ENCODE results near the gene GEMIN2.

DNA sequence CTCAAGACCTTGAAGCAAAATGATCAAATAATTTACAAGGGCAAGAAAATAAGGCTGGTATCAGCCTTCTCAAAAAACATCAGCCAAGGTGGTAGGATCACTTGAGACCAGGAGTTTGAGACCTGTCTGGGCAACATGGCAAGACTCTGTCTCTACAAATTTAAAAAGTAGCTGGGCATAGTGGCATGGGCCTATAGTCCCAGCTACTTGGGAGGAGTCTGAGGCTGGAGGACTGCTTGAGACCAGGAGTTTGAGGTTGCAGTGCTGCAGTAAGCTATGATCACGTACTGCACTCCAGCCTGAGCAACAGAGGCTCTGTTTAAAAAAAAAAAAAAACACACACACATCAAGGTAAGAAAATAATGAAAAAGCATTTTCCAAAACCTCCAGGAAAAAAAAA lies 33.2 kb upstream of the GEMIN2 start:
- TF ChIP-seq TAF1 (IDR thresholded peaks at IDR 0.05; ENCODE audit: borderline replicate concordance, insufficient read depth, low read length) (no peak), SIN3A (IDR thresholded peaks at IDR 0.05; ENCODE audit: borderline replicate concordance, insufficient read depth, low read length) (no peak)
- TF ChIP-seq, protein P1, sequence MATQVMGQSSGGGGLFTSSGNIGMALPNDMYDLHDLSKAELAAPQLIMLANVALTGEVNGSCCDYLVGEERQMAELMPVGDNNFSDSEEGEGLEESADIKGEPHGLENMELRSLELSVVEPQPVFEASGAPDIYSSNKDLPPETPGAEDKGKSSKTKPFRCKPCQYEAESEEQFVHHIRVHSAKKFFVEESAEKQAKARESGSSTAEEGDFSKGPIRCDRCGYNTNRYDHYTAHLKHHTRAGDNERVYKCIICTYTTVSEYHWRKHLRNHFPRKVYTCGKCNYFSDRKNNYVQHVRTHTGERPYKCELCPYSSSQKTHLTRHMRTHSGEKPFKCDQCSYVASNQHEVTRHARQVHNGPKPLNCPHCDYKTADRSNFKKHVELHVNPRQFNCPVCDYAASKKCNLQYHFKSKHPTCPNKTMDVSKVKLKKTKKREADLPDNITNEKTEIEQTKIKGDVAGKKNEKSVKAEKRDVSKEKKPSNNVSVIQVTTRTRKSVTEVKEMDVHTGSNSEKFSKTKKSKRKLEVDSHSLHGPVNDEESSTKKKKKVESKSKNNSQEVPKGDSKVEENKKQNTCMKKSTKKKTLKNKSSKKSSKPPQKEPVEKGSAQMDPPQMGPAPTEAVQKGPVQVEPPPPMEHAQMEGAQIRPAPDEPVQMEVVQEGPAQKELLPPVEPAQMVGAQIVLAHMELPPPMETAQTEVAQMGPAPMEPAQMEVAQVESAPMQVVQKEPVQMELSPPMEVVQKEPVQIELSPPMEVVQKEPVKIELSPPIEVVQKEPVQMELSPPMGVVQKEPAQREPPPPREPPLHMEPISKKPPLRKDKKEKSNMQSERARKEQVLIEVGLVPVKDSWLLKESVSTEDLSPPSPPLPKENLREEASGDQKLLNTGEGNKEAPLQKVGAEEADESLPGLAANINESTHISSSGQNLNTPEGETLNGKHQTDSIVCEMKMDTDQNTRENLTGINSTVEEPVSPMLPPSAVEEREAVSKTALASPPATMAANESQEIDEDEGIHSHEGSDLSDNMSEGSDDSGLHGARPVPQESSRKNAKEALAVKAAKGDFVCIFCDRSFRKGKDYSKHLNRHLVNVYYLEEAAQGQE (IDR thresholded peaks at IDR 0.05; ENCODE audit: insufficient read depth in 1 of 2, low read depth in 2 of 2, low read length in 2 of 2): no peak
